Astrocyte (in vitro differentiated cells and primary cell): ENCODE data around the gene TIMM13. TPM values are rescaled to one million over a fixed set of nuclear protein-coding genes. Genes with fewer than 3 reads are reported as not detected.

Experiments
- DNase-seq: peaks from one replicate; pipeline ENCODE4 v3.0.0-alpha.2; 2010; ENCODE audit warnings: low read depth
- FAIRE-seq: peaks from 2 replicates; lab custom pipeline; 2011; peaks lifted over from hg19 to GRCh38; lab: Jason Lieb, UNC
- H2AFZ ChIP-seq: 2 replicates; pipeline ENCODE4 v1.6.0; 2012; ENCODE audit warnings: low read depth, low read length, inconsistent platforms
- H3K27ac ChIP-seq: 2 replicates; pipeline ENCODE4 v1.5.1; 2011; ENCODE audit warnings: low read depth, low read length, inconsistent platforms
- H3K27me3 ChIP-seq: 2 replicates; pipeline ENCODE4 v1.6.0; 2011; ENCODE audit warnings: low read length, inconsistent platforms; ENCODE audit not compliant: insufficient read depth
- H3K36me3 ChIP-seq: 2 replicates; pipeline ENCODE4 v1.5.1; 2011; ENCODE audit warnings: low read length, inconsistent platforms; ENCODE audit not compliant: insufficient read depth
- H3K4me1 ChIP-seq: 2 replicates; pipeline ENCODE4 v1.5.1; 2011; ENCODE audit warnings: low read length, inconsistent platforms; ENCODE audit not compliant: insufficient read depth
- H3K4me2 ChIP-seq: 2 replicates; pipeline ENCODE4 v1.6.0; 2012; ENCODE audit warnings: low read length, inconsistent platforms
- H3K4me3 ChIP-seq: 2 replicates; pipeline ENCODE4 v1.5.1; 2011; ENCODE audit warnings: low read depth, mild to moderate bottlenecking, low read length, inconsistent platforms; ENCODE audit not compliant: insufficient read depth
- H3K79me2 ChIP-seq: 2 replicates; pipeline ENCODE4 v1.6.0; 2012; ENCODE audit warnings: mild to moderate bottlenecking, low read length, inconsistent platforms; ENCODE audit not compliant: insufficient read depth
- H3K9ac ChIP-seq: 2 replicates; pipeline ENCODE4 v1.6.0; 2012; ENCODE audit warnings: mild to moderate bottlenecking, low read length, inconsistent platforms
- H3K9me3 ChIP-seq: 2 replicates; pipeline ENCODE4 v1.5.1; 2012; ENCODE audit warnings: low read depth, mild to moderate bottlenecking, low read length, inconsistent platforms; ENCODE audit not compliant: insufficient read depth
- H4K20me1 ChIP-seq: 2 replicates; pipeline ENCODE4 v1.6.0; 2012; ENCODE audit warnings: low read length, inconsistent platforms; ENCODE audit not compliant: insufficient read depth
- H3K27ac Mint-ChIP-seq: one replicate; pipeline ENCODE4 v1.8.0; 2021; ENCODE audit warnings: mild to moderate bottlenecking, mixed read lengths; ENCODE audit not compliant: unreplicated experiment
- H3K27me3 Mint-ChIP-seq: one replicate; pipeline ENCODE4 v1.8.0; 2021; ENCODE audit warnings: low read depth, mixed read lengths; ENCODE audit not compliant: unreplicated experiment
- H3K36me3 Mint-ChIP-seq: one replicate; pipeline ENCODE4 v1.8.0; 2021; ENCODE audit warnings: low read depth, mixed read lengths; ENCODE audit not compliant: unreplicated experiment
- H3K4me1 Mint-ChIP-seq: one replicate; pipeline ENCODE4 v1.8.0; 2021; ENCODE audit warnings: low read depth, mixed read lengths; ENCODE audit not compliant: unreplicated experiment
- H3K4me3 Mint-ChIP-seq: one replicate; pipeline ENCODE4 v1.8.0; 2021; ENCODE audit warnings: mild to moderate bottlenecking, moderate library complexity, mixed read lengths; ENCODE audit not compliant: unreplicated experiment
- H3K9me3 Mint-ChIP-seq: one replicate; pipeline ENCODE4 v1.8.0; 2021; ENCODE audit warnings: mild to moderate bottlenecking, mixed read lengths; ENCODE audit not compliant: unreplicated experiment
- EZH2 ChIP-seq: IDR thresholded peaks from 2 replicates; pipeline ENCODE4 v1.6.1; 2012; ENCODE audit warnings: mild to moderate bottlenecking, low read length, inconsistent platforms; ENCODE audit not compliant: insufficient read depth
- total RNA-seq: library from RNA; stranded (reverse); gene quantifications from 2 replicates; pipeline ENCODE4 v1.2.1, GENCODE V29; 2021
- TF ChIP-seq, protein P1 (sequence below): IDR thresholded peaks from 2 replicates; pipeline ENCODE4 v1.5.1; 2011; ENCODE audit warnings: low read depth, mild to moderate bottlenecking, inconsistent platforms, low read length, moderate library complexity; ENCODE audit not compliant: insufficient read depth

Gene TIMM13
- total RNA-seq, 1 donor from 2014 or later: 105 TPM

DNA sequence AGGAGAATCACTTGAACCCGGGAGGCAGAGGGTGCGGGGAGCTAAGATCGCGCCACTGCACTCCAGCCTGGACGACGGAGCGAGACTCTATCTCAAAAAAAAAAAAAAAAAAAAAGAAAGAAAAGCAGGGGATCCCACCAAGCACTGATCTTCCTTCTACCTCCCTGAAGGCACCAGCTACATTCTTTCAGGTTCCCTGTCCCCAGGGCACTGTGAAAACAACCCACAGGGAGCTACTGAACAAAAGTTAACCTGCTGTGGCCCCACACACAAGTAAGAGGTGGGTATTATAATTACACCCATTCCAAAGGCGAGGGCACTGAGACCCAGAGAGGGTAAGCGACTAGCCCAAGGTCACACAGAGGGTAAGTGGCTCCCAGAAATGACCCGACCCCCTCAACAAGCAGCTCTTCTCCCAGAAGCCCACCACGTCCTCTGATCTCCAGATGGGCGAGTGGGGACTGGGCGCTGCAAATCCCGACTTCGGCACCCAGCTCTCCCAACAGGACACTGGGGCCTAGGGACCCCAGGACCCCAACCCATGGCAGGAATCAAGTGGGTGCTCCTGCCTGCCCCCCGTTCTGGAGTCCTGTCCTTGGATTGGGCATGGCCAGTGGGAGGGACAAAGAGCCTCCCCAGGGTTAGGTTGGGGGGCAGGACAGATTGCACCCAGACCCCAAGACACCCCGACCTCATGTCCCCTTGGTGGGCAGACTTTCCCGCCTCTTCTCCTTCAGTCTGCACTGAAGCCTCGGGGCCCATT lies 27.0 kb upstream of the TIMM13 start:
- Histone ChIP-seq H3K27me3 (no peaks in the 10 kb centered on the region), H3K79me2 (peaks cover 82% of the 10 kb centered on the region), H4K20me1 (peaks cover 57% of the 10 kb centered on the region), H2AFZ (no peak overlapping the region), H3K4me3 (no peak overlapping the region), H3K27ac (no peak overlapping the region), H3K9me3 (no peaks in the 10 kb centered on the region), H3K4me1 (peaks cover 12% of the 10 kb centered on the region), H3K36me3 (peaks cover 3% of the 10 kb centered on the region), H3K9ac (no peak overlapping the region), H3K4me2 (peak overlapping the region; percentile 94)
- TF ChIP-seq, protein P1, sequence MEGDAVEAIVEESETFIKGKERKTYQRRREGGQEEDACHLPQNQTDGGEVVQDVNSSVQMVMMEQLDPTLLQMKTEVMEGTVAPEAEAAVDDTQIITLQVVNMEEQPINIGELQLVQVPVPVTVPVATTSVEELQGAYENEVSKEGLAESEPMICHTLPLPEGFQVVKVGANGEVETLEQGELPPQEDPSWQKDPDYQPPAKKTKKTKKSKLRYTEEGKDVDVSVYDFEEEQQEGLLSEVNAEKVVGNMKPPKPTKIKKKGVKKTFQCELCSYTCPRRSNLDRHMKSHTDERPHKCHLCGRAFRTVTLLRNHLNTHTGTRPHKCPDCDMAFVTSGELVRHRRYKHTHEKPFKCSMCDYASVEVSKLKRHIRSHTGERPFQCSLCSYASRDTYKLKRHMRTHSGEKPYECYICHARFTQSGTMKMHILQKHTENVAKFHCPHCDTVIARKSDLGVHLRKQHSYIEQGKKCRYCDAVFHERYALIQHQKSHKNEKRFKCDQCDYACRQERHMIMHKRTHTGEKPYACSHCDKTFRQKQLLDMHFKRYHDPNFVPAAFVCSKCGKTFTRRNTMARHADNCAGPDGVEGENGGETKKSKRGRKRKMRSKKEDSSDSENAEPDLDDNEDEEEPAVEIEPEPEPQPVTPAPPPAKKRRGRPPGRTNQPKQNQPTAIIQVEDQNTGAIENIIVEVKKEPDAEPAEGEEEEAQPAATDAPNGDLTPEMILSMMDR: no peak
- no peak for TF ChIP-seq EZH2
- H3K36me3 Mint-ChIP-seq: peaks cover 4% of the 10 kb centered on the region
- peaks cover 1% of the 10 kb centered on the region for H3K9me3 Mint-ChIP-seq
- peak overlapping the region; percentile 90 for H3K4me3 Mint-ChIP-seq
- FAIRE-seq (no peak), DNase-seq (no peak)
- H3K27me3 Mint-ChIP-seq: no peaks in the 10 kb centered on the region
- H3K27ac Mint-ChIP-seq: peak overlapping the region; percentile 27
- H3K4me1 Mint-ChIP-seq: peaks cover 5% of the 10 kb centered on the region

DNA sequence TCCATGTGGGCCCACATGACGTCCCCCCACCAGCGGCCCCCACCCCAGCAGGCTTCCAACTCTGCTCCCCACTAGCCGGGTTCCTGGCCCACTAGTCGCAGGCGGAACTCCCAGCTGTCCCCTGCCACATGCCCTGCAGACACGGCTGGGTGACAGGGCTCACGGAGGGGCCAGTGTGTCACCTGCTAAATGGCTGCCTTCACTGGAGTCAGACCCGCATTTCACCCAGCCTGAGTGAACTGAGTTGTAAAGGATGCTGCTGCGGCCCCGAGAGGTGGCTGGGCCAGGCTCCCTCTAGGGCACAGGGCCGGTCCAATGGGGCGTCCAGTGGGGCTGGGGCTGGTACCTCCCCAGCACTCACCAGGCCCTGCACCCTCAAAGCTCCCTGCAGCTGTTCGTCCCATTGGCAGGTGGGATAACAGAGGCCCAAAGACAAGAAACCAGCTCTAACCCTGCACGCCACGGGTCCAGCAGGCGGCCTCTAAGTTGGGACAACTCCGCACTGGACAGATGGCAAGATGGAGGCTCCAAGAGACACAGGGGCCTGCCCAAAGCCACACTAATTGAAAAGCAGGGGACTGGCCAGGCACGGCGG lies 26.1 kb upstream of the TIMM13 start:
- Histone ChIP-seq H3K4me1 (peaks cover 12% of the 10 kb centered on the region), H3K4me2 (peak overlapping the region; percentile 2), H3K9me3 (no peaks in the 10 kb centered on the region), H2AFZ (no peak overlapping the region), H3K4me3 (no peak overlapping the region), H3K9ac (no peak overlapping the region), H4K20me1 (peaks cover 65% of the 10 kb centered on the region), H3K79me2 (peaks cover 90% of the 10 kb centered on the region), H3K27me3 (no peaks in the 10 kb centered on the region), H3K27ac (peak overlapping the region; percentile 56), H3K36me3 (peaks cover 3% of the 10 kb centered on the region)
- H3K36me3 Mint-ChIP-seq: peaks cover 4% of the 10 kb centered on the region
- H3K9me3 Mint-ChIP-seq: peaks cover 1% of the 10 kb centered on the region
- H3K27me3 Mint-ChIP-seq: no peaks in the 10 kb centered on the region
- peaks cover 5% of the 10 kb centered on the region for H3K4me1 Mint-ChIP-seq
- DNase-seq (no peak), FAIRE-seq (no peak)
- H3K27ac Mint-ChIP-seq: no peak overlapping the region
- TF ChIP-seq, protein P1: no peak
- no peak for TF ChIP-seq EZH2
- H3K4me3 Mint-ChIP-seq: peak overlapping the region; percentile 40

DNA sequence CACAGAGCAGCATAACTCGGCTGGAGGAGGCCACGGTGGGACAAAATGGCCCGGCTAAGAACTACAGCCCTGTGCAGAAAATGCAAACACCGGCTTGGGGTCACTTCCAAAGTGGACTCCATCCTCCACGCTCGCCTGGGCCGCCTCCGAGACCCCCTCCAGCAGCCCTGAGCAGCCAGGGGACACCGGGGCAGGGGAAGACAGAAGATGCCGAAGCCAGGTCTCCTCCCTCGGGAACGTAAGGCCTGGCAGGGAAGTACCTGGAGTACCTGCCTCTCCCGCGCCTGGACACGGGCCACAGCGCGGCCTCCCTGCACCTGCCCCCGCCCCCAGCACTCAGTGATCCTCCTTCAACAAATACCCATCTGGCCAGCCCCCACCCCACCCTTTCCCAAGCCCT lies 24.4 kb upstream of the TIMM13 start:
- no peak for FAIRE-seq
- Histone ChIP-seq H3K9me3 (no peaks in the 10 kb centered on the region), H3K27ac (no peak overlapping the region), H3K36me3 (peaks cover 3% of the 10 kb centered on the region), H3K79me2 (peaks cover 99% of the 10 kb centered on the region), H4K20me1 (peaks cover 80% of the 10 kb centered on the region), H3K9ac (no peak overlapping the region), H2AFZ (no peak overlapping the region), H3K4me2 (no peak overlapping the region), H3K4me3 (no peak overlapping the region), H3K27me3 (no peaks in the 10 kb centered on the region), H3K4me1 (peaks cover 12% of the 10 kb centered on the region)
- Mint-ChIP-seq H3K4me3 (no peak overlapping the region), H3K9me3 (peaks cover 1% of the 10 kb centered on the region), H3K4me1 (peaks cover 3% of the 10 kb centered on the region), H3K27ac (no peak overlapping the region), H3K36me3 (peaks cover 4% of the 10 kb centered on the region), H3K27me3 (no peaks in the 10 kb centered on the region)
- TF ChIP-seq EZH2: no peak
- TF ChIP-seq, protein P1: no peak
- DNase-seq: no peak
